Hepatocyte (in vitro differentiated cells): ENCODE measurements around the gene BEND4.
"Not testable (repeated sequence)": the region's sequence is repeated elsewhere in the genome, so short reads cannot be mapped to it uniquely, and the experiment has no call there.

Experiments
- CTCF ChIP-seq: fragments of 200-600 bp; sonication (generic); IDR thresholded peaks from 2 replicates; pipeline ENCODE4 v1.5.1; 2016; ENCODE audit warnings: antibody characterized with exemption, mild to moderate bottlenecking; ENCODE audit not compliant: poor library complexity
- EZH2phosphoT487 ChIP-seq: fragments of 200-600 bp; sonication (generic); IDR thresholded peaks from one replicate; pipeline ENCODE4 v1.6.1; 2018; ENCODE audit warnings: antibody characterized with exemption, mild to moderate bottlenecking, low read depth, moderate library complexity; ENCODE audit not compliant: unreplicated experiment, severe bottlenecking

GRCh38 chr4:42166186-42166585, 13.7 kb upstream of the BEND4 start:
- TF ChIP-seq CTCF, EZH2phosphoT487: not testable (repeated sequence)
